GM13977 (cell line): ENCODE data around the gene UNC5B.

Experiments used
- DNase-seq: peaks from one replicate; pipeline ENCODE4 v3.0.0; 2012; ENCODE audit warnings: low spot score
- in situ Hi-C: fragments of 300-500 bp; cut with MboI; formaldehyde crosslinking; loops from one replicate; pipeline ENCODE4 v1.12.0; 2022; ENCODE audit warnings: low sequenced_read_pairs, low pct_unique_long_range_greater_than_20kb, mixed read lengths, inconsistent platforms; ENCODE audit not compliant: unreplicated experiment
- TF ChIP-seq, protein P1 (sequence below): IDR thresholded peaks from 2 replicates; pipeline ENCODE4 v1.5.1; 2012; ENCODE audit warnings: mild to moderate bottlenecking, control low read depth; ENCODE audit not compliant: insufficient read depth; ENCODE audit errors: extremely low read depth, missing control alignments

UNC5B gene

DNA sequence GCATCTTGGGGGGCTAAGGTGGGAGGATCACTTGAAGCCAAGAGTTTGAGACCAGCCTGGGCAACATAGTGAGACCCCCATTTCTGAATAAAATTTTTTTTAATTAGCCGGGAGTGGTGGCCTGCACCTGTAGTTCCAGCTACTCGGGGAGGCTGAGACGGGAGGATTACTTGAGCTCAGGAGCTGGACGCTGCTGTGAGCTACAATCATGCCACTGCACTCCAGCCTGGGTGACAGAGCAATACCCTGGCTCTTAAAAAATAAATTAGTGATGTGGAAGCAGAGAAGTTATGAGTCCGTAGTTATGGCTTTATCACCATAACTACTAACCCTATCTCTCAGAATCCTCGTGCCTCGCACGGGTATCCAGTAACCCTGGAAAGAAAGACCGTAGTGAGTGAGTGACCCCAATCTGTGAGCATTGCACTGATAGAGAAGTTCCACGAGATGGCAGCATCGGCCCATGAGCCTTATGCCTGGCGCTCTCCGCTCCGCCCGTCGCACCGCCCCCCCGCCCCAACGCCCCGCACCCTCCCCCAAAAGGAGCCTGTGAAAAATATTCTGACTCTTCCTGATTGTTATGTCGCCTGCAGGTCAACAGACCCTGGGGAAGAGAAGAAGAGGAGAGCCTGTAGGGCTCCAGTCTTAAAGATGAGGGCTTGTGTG lies 101.8 kb downstream of the UNC5B start:
- peak; percentile 80 for DNase-seq
- in situ Hi-C loops, result loop anchor here (10.0 kb wide), 2 partner anchors 251 to 401 kb away; partner anchors contain the start of gene C10orf105
- TF ChIP-seq, protein P1, sequence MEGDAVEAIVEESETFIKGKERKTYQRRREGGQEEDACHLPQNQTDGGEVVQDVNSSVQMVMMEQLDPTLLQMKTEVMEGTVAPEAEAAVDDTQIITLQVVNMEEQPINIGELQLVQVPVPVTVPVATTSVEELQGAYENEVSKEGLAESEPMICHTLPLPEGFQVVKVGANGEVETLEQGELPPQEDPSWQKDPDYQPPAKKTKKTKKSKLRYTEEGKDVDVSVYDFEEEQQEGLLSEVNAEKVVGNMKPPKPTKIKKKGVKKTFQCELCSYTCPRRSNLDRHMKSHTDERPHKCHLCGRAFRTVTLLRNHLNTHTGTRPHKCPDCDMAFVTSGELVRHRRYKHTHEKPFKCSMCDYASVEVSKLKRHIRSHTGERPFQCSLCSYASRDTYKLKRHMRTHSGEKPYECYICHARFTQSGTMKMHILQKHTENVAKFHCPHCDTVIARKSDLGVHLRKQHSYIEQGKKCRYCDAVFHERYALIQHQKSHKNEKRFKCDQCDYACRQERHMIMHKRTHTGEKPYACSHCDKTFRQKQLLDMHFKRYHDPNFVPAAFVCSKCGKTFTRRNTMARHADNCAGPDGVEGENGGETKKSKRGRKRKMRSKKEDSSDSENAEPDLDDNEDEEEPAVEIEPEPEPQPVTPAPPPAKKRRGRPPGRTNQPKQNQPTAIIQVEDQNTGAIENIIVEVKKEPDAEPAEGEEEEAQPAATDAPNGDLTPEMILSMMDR, result peak; percentile 81

DNA sequence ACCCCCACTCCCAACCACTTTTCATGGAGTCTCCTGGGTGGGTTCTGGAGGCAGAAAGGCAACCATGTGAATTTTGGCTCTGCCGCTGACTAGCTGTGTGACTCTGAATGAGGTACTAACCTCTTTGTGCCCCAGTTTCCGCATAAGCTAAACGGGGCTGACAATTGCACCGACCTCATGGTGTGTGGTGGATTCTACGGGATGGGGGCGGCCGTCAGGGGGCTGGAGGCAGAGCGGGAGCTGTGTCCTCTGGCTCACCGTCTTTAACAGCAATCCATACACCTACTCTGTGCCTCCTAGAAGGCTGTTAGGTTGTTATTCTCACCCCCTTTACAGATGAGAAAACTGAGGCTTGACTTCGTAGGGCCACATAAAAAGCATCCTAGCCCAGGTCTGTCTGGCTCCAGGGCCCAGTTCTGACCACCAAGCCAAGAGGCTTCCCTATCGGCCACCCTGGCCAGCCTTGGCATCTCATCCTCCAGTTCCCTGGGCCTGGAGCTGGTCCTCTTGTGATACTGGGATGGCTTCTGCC lies 102.4 kb downstream of the UNC5B start:
- DNase-seq, result no peak
- in situ Hi-C loops, result loop anchor here (10.0 kb wide), 2 partner anchors 250 to 400 kb away; partner anchors contain the start of gene C10orf105
- TF ChIP-seq, protein P1, result no peak

DNA sequence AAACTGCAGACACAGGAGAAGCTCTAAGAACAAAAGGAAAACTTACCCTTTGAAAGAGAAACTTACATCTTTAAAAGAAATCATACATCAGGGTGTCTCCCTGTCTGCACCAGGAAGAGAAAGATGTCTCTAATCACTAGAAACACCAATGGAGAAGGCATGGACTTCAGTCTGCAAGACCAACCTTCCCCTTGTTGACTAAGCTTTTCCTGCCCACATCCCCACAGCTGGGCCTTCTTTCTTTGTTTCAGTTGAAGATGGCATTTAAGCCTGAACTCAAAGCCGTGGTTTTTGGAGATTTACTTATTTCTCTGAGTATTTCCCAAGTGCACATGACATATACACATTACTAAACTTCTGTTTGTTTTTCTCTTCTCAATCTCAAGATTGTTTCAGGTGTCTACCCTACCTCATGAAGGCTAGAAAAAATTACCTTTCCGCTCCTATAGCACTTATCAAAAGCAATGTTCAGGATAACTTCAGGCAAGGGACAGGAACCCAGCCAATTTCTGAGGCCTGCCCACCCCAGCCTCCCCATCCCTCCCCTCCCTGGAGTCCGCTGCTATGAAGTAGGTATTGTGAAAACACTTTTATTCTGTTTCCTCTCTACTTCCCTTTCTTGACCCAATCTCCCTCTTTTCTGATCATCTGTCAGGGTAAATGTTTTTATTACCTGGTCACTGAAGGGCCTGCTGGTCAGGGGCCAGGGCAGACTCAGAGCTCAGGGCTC lies 103.9 kb downstream of the UNC5B start:
- TF ChIP-seq, protein P1, result no peak
- no peak for DNase-seq
- in situ Hi-C loops, result loop anchor here (10.0 kb wide), 2 partner anchors 249 to 399 kb away; partner anchors contain the start of gene C10orf105

DNA sequence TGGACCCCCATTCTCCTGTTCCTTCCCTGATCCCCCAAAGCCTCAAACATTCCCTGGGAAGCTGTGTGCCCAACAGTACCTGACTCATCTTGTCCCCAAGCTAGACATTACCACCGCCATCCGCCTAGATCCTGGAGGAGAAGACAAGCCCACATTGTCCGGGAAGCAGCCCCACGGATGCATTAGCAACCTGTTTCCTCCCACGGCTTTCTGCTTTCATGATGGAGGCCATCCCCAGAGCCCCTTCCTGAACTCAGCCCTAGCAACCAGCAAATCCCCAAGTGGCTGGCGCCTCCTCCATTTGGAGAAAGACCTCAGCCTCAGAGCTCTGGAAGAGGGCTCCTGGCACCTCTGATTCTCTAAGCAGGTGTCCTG lies 104.4 kb downstream of the UNC5B start:
- TF ChIP-seq, protein P1, result no peak
- DNase-seq, result no peak
- in situ Hi-C loops, result loop anchor here (10.0 kb wide), 2 partner anchors 248 to 398 kb away; partner anchors contain the start of gene C10orf105

DNA sequence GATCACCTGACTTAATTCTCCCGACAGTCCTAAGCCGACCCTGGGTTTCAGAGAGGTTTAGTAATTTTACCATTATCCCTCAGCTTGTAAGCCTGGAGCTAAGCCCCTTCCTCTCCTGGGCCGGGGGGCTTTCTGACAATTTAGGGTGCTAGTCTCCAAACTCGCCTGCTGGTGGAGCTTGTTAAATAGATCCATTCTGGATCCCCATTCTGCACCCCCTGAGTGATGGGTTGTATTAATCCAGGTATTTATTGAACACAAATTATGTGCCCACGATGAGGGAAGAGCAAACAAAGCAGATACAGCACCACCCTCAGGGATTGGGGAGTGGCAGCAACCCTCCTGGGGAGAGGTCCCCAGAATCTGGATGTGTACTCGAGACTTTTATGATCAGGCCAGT lies 105.4 kb downstream of the UNC5B start:
- DNase-seq, result no peak
- in situ Hi-C loops, result loop anchor here (10.0 kb wide), 2 partner anchors 247 to 397 kb away; partner anchors contain the start of gene C10orf105
- TF ChIP-seq, protein P1, result peak; percentile 7

DNA sequence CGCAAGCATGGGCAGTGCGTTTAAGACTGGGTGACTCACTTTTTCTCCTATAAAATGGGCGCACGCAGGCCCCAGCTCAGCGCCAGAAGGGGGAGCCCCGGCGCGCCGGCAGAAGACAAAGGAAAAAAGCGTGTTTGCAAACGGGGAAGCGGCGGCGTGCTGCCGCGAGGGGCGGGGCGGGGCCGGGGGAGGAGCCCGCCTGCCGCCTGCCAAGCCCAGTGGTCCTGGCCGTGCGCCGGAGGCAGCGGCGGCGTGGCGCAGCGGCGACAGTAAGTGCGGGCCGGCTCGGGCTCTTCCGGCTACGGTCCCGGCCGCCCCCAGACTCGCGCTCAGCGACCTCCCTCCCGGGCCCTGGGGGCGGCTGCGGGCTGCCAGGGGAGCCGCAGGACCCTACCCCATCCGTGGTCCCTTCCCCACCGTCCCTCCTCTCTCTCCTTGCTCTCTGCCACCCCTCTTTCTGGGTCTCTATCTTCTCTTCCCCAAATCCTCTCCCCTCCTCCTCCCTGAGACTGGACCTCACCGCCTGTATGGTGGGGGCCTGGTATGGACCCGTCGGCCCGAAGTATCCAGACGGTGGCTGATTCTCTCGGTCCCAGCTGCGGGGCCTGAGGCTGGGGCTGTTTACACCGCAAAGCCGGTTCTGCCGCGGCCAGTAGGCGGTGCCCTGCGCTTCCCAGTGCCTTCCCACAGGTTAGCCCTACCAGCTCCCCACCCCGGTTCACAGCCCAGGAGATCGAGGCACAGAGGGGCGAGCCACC lies 106.9 kb downstream of the UNC5B start, which contains the start of gene SLC29A3:
TSS of gene SLC29A3 (plus strand) at position 218 of the 758 bp plus-strand sequence. CDS start at position 269, 51 bp downstream.
- peak; percentile 94 for DNase-seq
- TF ChIP-seq, protein P1, result peak; percentile 80
- in situ Hi-C loops, result loop anchor here (10.0 kb wide), 2 partner anchors 246 to 396 kb away; partner anchors contain the start of gene C10orf105
